Cardiac muscle cell (in vitro differentiated cells and primary cell): Measurements from ENCODE around the gene NFE2L3. TPM values are rescaled to one million over a fixed set of nuclear protein-coding genes. Genes with fewer than 3 reads are reported as not detected.

Experiments
- DNase-seq, 2 donors: peaks; one replicate each; pipeline versions ENCODE4 v3.0.0 to v3.0.0-alpha.2; 2010 to 2017; ENCODE audit warnings: low read depth in 1 of 2, low spot score in 1 of 2
- H3K27ac ChIP-seq: fragments of 200-600 bp; sonication (generic); 2 replicates; pipeline ENCODE4 v1.5.1; 2016
- H3K27me3 ChIP-seq: fragments of 200-600 bp; sonication (generic); 2 replicates; pipeline ENCODE4 v1.6.0; 2016; ENCODE audit warnings: control low read depth
- H3K36me3 ChIP-seq: fragments of 200-600 bp; sonication (generic); 2 replicates; pipeline ENCODE4 v1.5.1; 2016; ENCODE audit warnings: control low read depth
- H3K4me1 ChIP-seq: fragments of 200-600 bp; sonication (generic); 2 replicates; pipeline ENCODE4 v1.8.1; 2017; ENCODE audit warnings: low read depth, mild to moderate bottlenecking, mixed run types
- H3K4me3 ChIP-seq: fragments of 200-600 bp; sonication (generic); 2 replicates; pipeline ENCODE4 v1.5.1; 2016; ENCODE audit warnings: mild to moderate bottlenecking
- H3K9me3 ChIP-seq: fragments of 200-600 bp; sonication (generic); 2 replicates; pipeline ENCODE4 v1.5.1; 2017; ENCODE audit warnings: low read depth, mild to moderate bottlenecking, control low read depth
- polyA plus RNA-seq: library from polyadenylated mRNA; unstranded; fragments of >200 nt; fragmentation: Nextera tagmentation; extraction: Ambion mirVana; gene quantifications from 2 replicates; pipeline ENCODE4 v1.2.1, GENCODE V29; 2016
- total RNA-seq: library from RNA; depleted of rRNA; stranded (reverse); fragments of >200 nt; gene quantifications from 2 replicates; pipeline ENCODE4 v1.2.3, GENCODE V29; 2016
- TF ChIP-seq, protein P1 (sequence below): IDR thresholded peaks from 2 replicates; pipeline ENCODE4 v1.5.1; 2012; ENCODE audit warnings: low read depth, mild to moderate bottlenecking, low read length

The NFE2L3 gene
- total and polyA plus RNA-seq, 2 experiments from 2014 or later = 2.1 TPM

- no peak for DNase-seq
- H3K27ac ChIP-seq = no peak overlapping the region
- H3K36me3 ChIP-seq = peaks cover 70% of the 10 kb centered on the region
- TF ChIP-seq, protein P1, sequence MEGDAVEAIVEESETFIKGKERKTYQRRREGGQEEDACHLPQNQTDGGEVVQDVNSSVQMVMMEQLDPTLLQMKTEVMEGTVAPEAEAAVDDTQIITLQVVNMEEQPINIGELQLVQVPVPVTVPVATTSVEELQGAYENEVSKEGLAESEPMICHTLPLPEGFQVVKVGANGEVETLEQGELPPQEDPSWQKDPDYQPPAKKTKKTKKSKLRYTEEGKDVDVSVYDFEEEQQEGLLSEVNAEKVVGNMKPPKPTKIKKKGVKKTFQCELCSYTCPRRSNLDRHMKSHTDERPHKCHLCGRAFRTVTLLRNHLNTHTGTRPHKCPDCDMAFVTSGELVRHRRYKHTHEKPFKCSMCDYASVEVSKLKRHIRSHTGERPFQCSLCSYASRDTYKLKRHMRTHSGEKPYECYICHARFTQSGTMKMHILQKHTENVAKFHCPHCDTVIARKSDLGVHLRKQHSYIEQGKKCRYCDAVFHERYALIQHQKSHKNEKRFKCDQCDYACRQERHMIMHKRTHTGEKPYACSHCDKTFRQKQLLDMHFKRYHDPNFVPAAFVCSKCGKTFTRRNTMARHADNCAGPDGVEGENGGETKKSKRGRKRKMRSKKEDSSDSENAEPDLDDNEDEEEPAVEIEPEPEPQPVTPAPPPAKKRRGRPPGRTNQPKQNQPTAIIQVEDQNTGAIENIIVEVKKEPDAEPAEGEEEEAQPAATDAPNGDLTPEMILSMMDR = no peak
- H3K9me3 ChIP-seq = no peaks in the 10 kb centered on the region
- no peak overlapping the region for H3K4me3 ChIP-seq
- H3K4me1 ChIP-seq = peaks cover 10% of the 10 kb centered on the region
- H3K27me3 ChIP-seq = no peaks in the 10 kb centered on the region
These were observed 43.2 kb downstream of the NFE2L3 start for GRCh38 chr7:26195182-26195581.

- H3K4me1 ChIP-seq = peaks cover 10% of the 10 kb centered on the region
- H3K9me3 ChIP-seq = no peaks in the 10 kb centered on the region
- H3K4me3 ChIP-seq = no peak overlapping the region
- H3K36me3 ChIP-seq = peaks cover 61% of the 10 kb centered on the region
- TF ChIP-seq, protein P1 = no peak
- no peak for DNase-seq
- H3K27me3 ChIP-seq = no peaks in the 10 kb centered on the region
- no peak overlapping the region for H3K27ac ChIP-seq
These were observed 44.1 kb downstream of the NFE2L3 start for GRCh38 chr7:26195867-26196657.

DNA sequence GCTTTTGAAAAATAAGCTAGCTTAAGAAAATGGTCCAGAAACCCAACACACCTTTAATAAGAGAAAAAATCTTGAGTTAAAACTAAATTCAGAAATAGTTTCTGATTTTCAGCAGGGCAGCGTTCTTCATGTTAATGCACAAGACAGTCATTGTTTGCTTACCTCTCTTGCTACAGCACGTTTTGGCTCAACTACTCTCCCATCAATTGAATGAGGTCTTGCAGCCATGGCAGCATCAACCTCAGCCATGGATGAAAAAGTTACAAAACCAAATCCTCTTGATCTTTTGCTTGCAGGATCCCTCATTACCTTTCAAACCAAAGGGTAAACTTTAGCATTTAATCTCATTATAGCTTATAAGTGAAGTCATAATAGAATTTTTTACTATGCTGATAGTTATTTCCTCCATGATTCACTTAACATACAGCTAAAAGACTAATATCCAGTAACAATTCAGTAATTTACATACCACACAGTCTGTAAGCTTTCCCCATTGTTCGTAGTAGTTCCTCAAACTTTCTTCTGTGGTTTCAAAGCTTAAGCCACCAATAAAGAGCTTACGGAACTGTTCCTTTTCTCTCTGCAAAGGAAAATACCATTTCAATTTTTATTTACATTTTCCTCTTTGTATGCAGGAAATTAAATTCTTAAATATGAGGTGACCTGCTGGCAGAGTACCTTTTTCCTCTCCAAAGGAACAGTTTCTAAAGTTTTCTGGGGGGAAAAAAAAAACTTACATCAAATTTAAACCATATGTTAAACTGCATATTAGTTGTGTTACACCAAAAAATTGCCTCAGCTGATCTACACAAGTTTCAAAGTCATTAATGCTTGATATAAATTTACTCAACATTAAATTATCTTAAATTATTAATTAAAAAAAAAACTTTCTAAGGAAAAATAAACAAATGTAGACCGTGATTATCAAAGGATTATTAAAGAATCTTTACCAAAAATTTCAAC lies 45.4 kb downstream of the NFE2L3 start:
- H3K27ac ChIP-seq = no peak overlapping the region
- H3K27me3 ChIP-seq = no peaks in the 10 kb centered on the region
- DNase-seq = no peak
- peaks cover 47% of the 10 kb centered on the region for H3K36me3 ChIP-seq
- peak overlapping the region; percentile 96 for H3K4me3 ChIP-seq
- peaks cover 10% of the 10 kb centered on the region for H3K4me1 ChIP-seq
- no peaks in the 10 kb centered on the region for H3K9me3 ChIP-seq
- TF ChIP-seq, protein P1 = no peak

GRCh38 chr7:26198133-26198780 lies 46.3 kb downstream of the NFE2L3 start:
- Histone ChIP-seq H3K36me3 (peaks cover 39% of the 10 kb centered on the region), H3K4me1 (peaks cover 15% of the 10 kb centered on the region), H3K27ac (peak overlapping the region; percentile 99), H3K27me3 (no peaks in the 10 kb centered on the region), H3K4me3 (peak overlapping the region; percentile 96), H3K9me3 (no peaks in the 10 kb centered on the region)
- TF ChIP-seq, protein P1 = peak; percentile 64
- DNase-seq = no peak

GRCh38 chr7:26198781-26199169 lies 46.8 kb downstream of the NFE2L3 start:
- H3K9me3 ChIP-seq = no peaks in the 10 kb centered on the region
- no peak for DNase-seq
- H3K4me3 ChIP-seq = peak overlapping the region; percentile 96
- H3K27me3 ChIP-seq = no peaks in the 10 kb centered on the region
- H3K4me1 ChIP-seq = peaks cover 20% of the 10 kb centered on the region
- peaks cover 34% of the 10 kb centered on the region for H3K36me3 ChIP-seq
- TF ChIP-seq, protein P1 = no peak
- peak overlapping the region; percentile 99 for H3K27ac ChIP-seq
